ENCODE results near the gene NCOA5.

NCOA5 gene

GRCh38 chr20:46058599-46059281 is 31.0 kb downstream of the NCOA5 start:
- DNase-seq = no peak

GRCh38 chr20:46057856-46058598 is 31.7 kb downstream of the NCOA5 start:
- DNase-seq = peak; percentile 43

- DNase-seq = peak; percentile 28
Observed at GRCh38 chr20:46056970-46057855, 32.5 kb downstream of the NCOA5 start.

GRCh38 chr20:46056027-46056833 is 33.5 kb downstream of the NCOA5 start:
- no peak for DNase-seq

GRCh38 chr20:46055269-46055668 is 34.5 kb downstream of the NCOA5 start:
- DNase-seq = no peak

GRCh38 chr20:46054606-46055005 is 35.2 kb downstream of the NCOA5 start:
- DNase-seq = no peak

- DNase-seq = no peak
Observed at GRCh38 chr20:46053416-46053815, 36.3 kb downstream of the NCOA5 start.

- DNase-seq = no peak
Observed at GRCh38 chr20:46051556-46052308, 38.0 kb downstream of the NCOA5 start.

GRCh38 chr20:46050885-46051284 is 38.9 kb downstream of the NCOA5 start:
- no peak for DNase-seq

- DNase-seq = no peak
Observed at GRCh38 chr20:46050444-46050843, 39.3 kb downstream of the NCOA5 start.

GRCh38 chr20:46049815-46050214 is 39.9 kb downstream of the NCOA5 start:
- DNase-seq = no peak

- no peak for DNase-seq
Observed at GRCh38 chr20:46049190-46049589, 40.6 kb downstream of the NCOA5 start.

GRCh38 chr20:46047821-46048220 is 41.9 kb downstream of the NCOA5 start:
- DNase-seq = no peak

- DNase-seq = no peak
Observed at GRCh38 chr20:46046588-46047310, 43.0 kb downstream of the NCOA5 start.

- DNase-seq = no peak
Observed at GRCh38 chr20:46044896-46045295, 44.9 kb downstream of the NCOA5 start.

- no peak for DNase-seq
Observed at GRCh38 chr20:46043556-46043955, 46.2 kb downstream of the NCOA5 start.

GRCh38 chr20:46040902-46041535 is 48.7 kb downstream of the NCOA5 start:
- peak; percentile 65 for DNase-seq

GRCh38 chr20:46037036-46037435 is 52.7 kb downstream of the NCOA5 start:
- no peak for DNase-seq

GRCh38 chr20:46036370-46036769 is 53.4 kb downstream of the NCOA5 start:
- DNase-seq = no peak

- DNase-seq = no peak
Observed at GRCh38 chr20:46035713-46036112, 54.0 kb downstream of the NCOA5 start.

- DNase-seq = no peak
Observed at GRCh38 chr20:46035253-46035652, 54.5 kb downstream of the NCOA5 start.
